ES-I3 (cell line): ENCODE measurements around the gene NR1D2.

Source experiments
- H3K36me3 ChIP-seq: 2 replicates; pipeline ENCODE4 v1.6.1; 2013; ENCODE audit warnings: mild to moderate bottlenecking, low read length, control low read depth, moderate library complexity; ENCODE audit not compliant: insufficient read depth
- H3K4me1 ChIP-seq: 2 replicates; pipeline ENCODE4 v1.6.1; 2013; ENCODE audit warnings: mild to moderate bottlenecking, control low read depth, low read length; ENCODE audit not compliant: insufficient read depth
- H3K9ac ChIP-seq: 2 replicates; pipeline ENCODE4 v1.6.1; 2013; ENCODE audit warnings: low read depth, mild to moderate bottlenecking, low read length, moderate library complexity
- H3K9me3 ChIP-seq: 2 replicates; pipeline ENCODE4 v1.6.1; 2013; ENCODE audit warnings: mild to moderate bottlenecking, low read length, moderate library complexity; ENCODE audit not compliant: control insufficient read depth, insufficient read depth

The NR1D2 gene

GRCh38 chr3:23919628-23920027 is 25.5 kb upstream of the NR1D2 start:
- Histone ChIP-seq H3K4me1 (peaks cover 12% of the 10 kb centered on the region), H3K9ac (no peak overlapping the region), H3K36me3 (peaks cover 22% of the 10 kb centered on the region), H3K9me3 (no peaks in the 10 kb centered on the region)

GRCh38 chr3:23920151-23920655 is 24.9 kb upstream of the NR1D2 start:
- Histone ChIP-seq H3K4me1 (peaks cover 9% of the 10 kb centered on the region; the same call in 1 of the 2 replicates), H3K9me3 (no peaks in the 10 kb centered on the region), H3K9ac (no peak overlapping the region), H3K36me3 (peaks cover 22% of the 10 kb centered on the region)

GRCh38 chr3:23921052-23921511 is 24.0 kb upstream of the NR1D2 start:
- no peak overlapping the region for H3K9ac ChIP-seq
- peaks cover 5% of the 10 kb centered on the region; the same call in 1 of the 2 replicates for H3K4me1 ChIP-seq
- H3K9me3 ChIP-seq = no peaks in the 10 kb centered on the region
- H3K36me3 ChIP-seq = peaks cover 22% of the 10 kb centered on the region

- H3K9me3 ChIP-seq = no peaks in the 10 kb centered on the region
- H3K9ac ChIP-seq = no peak overlapping the region
- H3K4me1 ChIP-seq = 0 out of 2 replicates have a peak, but pooled peaks cover 5% of the 10 kb centered on the region
- peaks cover 9% of the 10 kb centered on the region for H3K36me3 ChIP-seq
Measured at GRCh38 chr3:23923786-23924185, 21.3 kb upstream of the NR1D2 start.

- Histone ChIP-seq H3K9me3 (no peaks in the 10 kb centered on the region), H3K4me1 (0 out of 2 replicates have a peak, but pooled peaks cover 5% of the 10 kb centered on the region), H3K9ac (no peak overlapping the region), H3K36me3 (no peaks in the 10 kb centered on the region)
Measured at GRCh38 chr3:23926246-23926645, 18.8 kb upstream of the NR1D2 start.

- H3K9ac ChIP-seq = no peak overlapping the region
- no peaks in the 10 kb centered on the region for H3K36me3 ChIP-seq
- H3K9me3 ChIP-seq = no peaks in the 10 kb centered on the region
- 0 out of 2 replicates have a peak, but pooled peaks cover 5% of the 10 kb centered on the region for H3K4me1 ChIP-seq
Measured at GRCh38 chr3:23926736-23927135, 18.4 kb upstream of the NR1D2 start.

GRCh38 chr3:23928524-23928923 is 16.6 kb upstream of the NR1D2 start:
- H3K9me3 ChIP-seq = no peaks in the 10 kb centered on the region
- H3K9ac ChIP-seq = no peak overlapping the region
- no peaks in the 10 kb centered on the region for H3K36me3 ChIP-seq
- H3K4me1 ChIP-seq = 0 out of 2 replicates have a peak, but pooled peaks cover 5% of the 10 kb centered on the region

- no peaks in the 10 kb centered on the region for H3K36me3 ChIP-seq
- no peaks in the 10 kb centered on the region for H3K9me3 ChIP-seq
- H3K9ac ChIP-seq = no peak overlapping the region
- no peaks in the 10 kb centered on the region for H3K4me1 ChIP-seq
Measured at GRCh38 chr3:23931597-23931996, 13.5 kb upstream of the NR1D2 start.

GRCh38 chr3:23932571-23932970 is 12.5 kb upstream of the NR1D2 start:
- Histone ChIP-seq H3K36me3 (no peaks in the 10 kb centered on the region), H3K4me1 (no peaks in the 10 kb centered on the region), H3K9me3 (no peaks in the 10 kb centered on the region), H3K9ac (no peak overlapping the region)

GRCh38 chr3:23934253-23934652 is 10.8 kb upstream of the NR1D2 start:
- Histone ChIP-seq H3K9me3 (no peaks in the 10 kb centered on the region), H3K36me3 (no peaks in the 10 kb centered on the region), H3K9ac (no peak overlapping the region), H3K4me1 (no peaks in the 10 kb centered on the region)

- Histone ChIP-seq H3K9ac (no peak overlapping the region), H3K4me1 (no peaks in the 10 kb centered on the region), H3K9me3 (no peaks in the 10 kb centered on the region), H3K36me3 (no peaks in the 10 kb centered on the region)
Measured at GRCh38 chr3:23937296-23937695, 7.8 kb upstream of the NR1D2 start.

GRCh38 chr3:23938688-23939087 is 6.4 kb upstream of the NR1D2 start:
- H3K9me3 ChIP-seq = no peaks in the 10 kb centered on the region
- no peak overlapping the region for H3K9ac ChIP-seq
- peaks cover 3% of the 10 kb centered on the region; the same call in 1 of the 2 replicates for H3K4me1 ChIP-seq
- no peaks in the 10 kb centered on the region for H3K36me3 ChIP-seq

- Histone ChIP-seq H3K9ac (no peak overlapping the region), H3K36me3 (no peaks in the 10 kb centered on the region), H3K9me3 (no peaks in the 10 kb centered on the region), H3K4me1 (peaks cover 8% of the 10 kb centered on the region; the same call in 1 of the 2 replicates)
Measured at GRCh38 chr3:23940775-23941174, 4.3 kb upstream of the NR1D2 start.

GRCh38 chr3:23941440-23941839 is 3.6 kb upstream of the NR1D2 start:
- Histone ChIP-seq H3K4me1 (peaks cover 8% of the 10 kb centered on the region; the same call in 1 of the 2 replicates), H3K36me3 (no peaks in the 10 kb centered on the region), H3K9ac (no peak overlapping the region), H3K9me3 (no peaks in the 10 kb centered on the region)

- H3K36me3 ChIP-seq = no peaks in the 10 kb centered on the region
Measured at GRCh38 chr3:23942546-23942945, 2.5 kb upstream of the NR1D2 start.

More at GRCh38 chr3:23942546-23942945, 2.5 kb upstream of the NR1D2 start:
- no peaks in the 10 kb centered on the region for H3K9me3 ChIP-seq
- H3K4me1 ChIP-seq = peaks cover 13% of the 10 kb centered on the region
- H3K9ac ChIP-seq = no peak overlapping the region
